ENCODE data around the gene C5orf15. TPM values are rescaled to one million over a fixed set of nuclear protein-coding genes. Genes with fewer than 3 reads are reported as not detected.

The C5orf15 gene
- total and polyA plus RNA-seq, 9 of the 15 experiments (the other 6 are each of a cell fraction or from before 2014, with no cell fraction given) = 23.3 to 50.7 (median 35.5) TPM

- Histone ChIP-seq H2AFZ (ENCODE audit: low read depth, low read length) (peak overlapping the region; percentile 44), H3K27ac (ENCODE audit: extremely low read depth, low read depth, low read length) (no peak overlapping the region), H3K36me3 (ENCODE audit: control insufficient read depth, insufficient read depth, low read length) (no peaks in the 10 kb centered on the region), H3K79me2 (ENCODE audit: control insufficient read depth, insufficient read depth, low read length) (no peaks in the 10 kb centered on the region), H3K9me1 (ENCODE audit: control insufficient read depth, insufficient read depth, low read length) (peaks cover 3% of the 10 kb centered on the region), H3K4me2 (ENCODE audit: insufficient read depth, low read length) (no peak overlapping the region), H3K27me3 (ENCODE audit: control insufficient read depth in 2 of 2, insufficient read depth in 2 of 2, low read length in 2 of 2) (no peaks in the 10 kb centered on the region), H3K4me3 (no peak overlapping the region), H3K4me1 (replicated peaks in 1 of 2; ENCODE audit: control insufficient read depth in 2 of 2, insufficient read depth in 2 of 2, low read length in 2 of 2) (peaks cover 36 to 42% of the 10 kb centered on the region in 2 experiments), H4K20me1 (replicated peaks; ENCODE audit: control insufficient read depth, insufficient read depth, low read length) (no peaks in the 10 kb centered on the region), H3K9me3 (replicated peaks; ENCODE audit: control insufficient read depth, insufficient read depth, low read depth, low read length) (no peaks in the 10 kb centered on the region), H3K9ac (ENCODE audit: insufficient read depth in 1 of 2, low read depth in 2 of 2, low read length in 2 of 2) (no peak overlapping the region)
- 63% methylated on average over 12 of the region's 13 CpGs for WGBS (ENCODE audit: insufficient coverage, low coverage, missing lambda C conversion rate)
- FAIRE-seq (no peak), ATAC-seq (no peak), DNase-seq (ENCODE audit: extremely low read depth in 1 of 4, low spot score in 3 of 4) (no peak)
- TF ChIP-seq, protein P1, sequence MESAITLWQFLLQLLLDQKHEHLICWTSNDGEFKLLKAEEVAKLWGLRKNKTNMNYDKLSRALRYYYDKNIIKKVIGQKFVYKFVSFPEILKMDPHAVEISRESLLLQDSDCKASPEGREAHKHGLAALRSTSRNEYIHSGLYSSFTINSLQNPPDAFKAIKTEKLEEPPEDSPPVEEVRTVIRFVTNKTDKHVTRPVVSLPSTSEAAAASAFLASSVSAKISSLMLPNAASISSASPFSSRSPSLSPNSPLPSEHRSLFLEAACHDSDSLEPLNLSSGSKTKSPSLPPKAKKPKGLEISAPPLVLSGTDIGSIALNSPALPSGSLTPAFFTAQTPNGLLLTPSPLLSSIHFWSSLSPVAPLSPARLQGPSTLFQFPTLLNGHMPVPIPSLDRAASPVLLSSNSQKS (CRISPR knock-in tag; IDR thresholded peaks at IDR 0.05) = no peak
- TF ChIP-seq, protein P2, sequence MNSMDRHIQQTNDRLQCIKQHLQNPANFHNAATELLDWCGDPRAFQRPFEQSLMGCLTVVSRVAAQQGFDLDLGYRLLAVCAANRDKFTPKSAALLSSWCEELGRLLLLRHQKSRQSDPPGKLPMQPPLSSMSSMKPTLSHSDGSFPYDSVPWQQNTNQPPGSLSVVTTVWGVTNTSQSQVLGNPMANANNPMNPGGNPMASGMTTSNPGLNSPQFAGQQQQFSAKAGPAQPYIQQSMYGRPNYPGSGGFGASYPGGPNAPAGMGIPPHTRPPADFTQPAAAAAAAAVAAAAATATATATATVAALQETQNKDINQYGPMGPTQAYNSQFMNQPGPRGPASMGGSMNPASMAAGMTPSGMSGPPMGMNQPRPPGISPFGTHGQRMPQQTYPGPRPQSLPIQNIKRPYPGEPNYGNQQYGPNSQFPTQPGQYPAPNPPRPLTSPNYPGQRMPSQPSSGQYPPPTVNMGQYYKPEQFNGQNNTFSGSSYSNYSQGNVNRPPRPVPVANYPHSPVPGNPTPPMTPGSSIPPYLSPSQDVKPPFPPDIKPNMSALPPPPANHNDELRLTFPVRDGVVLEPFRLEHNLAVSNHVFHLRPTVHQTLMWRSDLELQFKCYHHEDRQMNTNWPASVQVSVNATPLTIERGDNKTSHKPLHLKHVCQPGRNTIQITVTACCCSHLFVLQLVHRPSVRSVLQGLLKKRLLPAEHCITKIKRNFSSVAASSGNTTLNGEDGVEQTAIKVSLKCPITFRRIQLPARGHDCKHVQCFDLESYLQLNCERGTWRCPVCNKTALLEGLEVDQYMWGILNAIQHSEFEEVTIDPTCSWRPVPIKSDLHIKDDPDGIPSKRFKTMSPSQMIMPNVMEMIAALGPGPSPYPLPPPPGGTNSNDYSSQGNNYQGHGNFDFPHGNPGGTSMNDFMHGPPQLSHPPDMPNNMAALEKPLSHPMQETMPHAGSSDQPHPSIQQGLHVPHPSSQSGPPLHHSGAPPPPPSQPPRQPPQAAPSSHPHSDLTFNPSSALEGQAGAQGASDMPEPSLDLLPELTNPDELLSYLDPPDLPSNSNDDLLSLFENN (IDR thresholded peaks at IDR 0.05; ENCODE audit: low read depth in 2 of 2, low read length in 2 of 2) = no peak
- peak; percentile 49; the same call in 1 of the 2 replicates for TF ChIP-seq MAFK (IDR thresholded peaks at IDR 0.05; ENCODE audit: low read length)
- TF ChIP-seq MTA1 (IDR thresholded peaks at IDR 0.05; ENCODE audit: borderline replicate concordance) = no peak
- TF ChIP-seq C11orf30 (IDR thresholded peaks at IDR 0.05; ENCODE audit: low read depth) = peak; percentile 47
- TF ChIP-seq NFIC (IDR thresholded peaks at IDR 0.05) = 0 out of 2 replicates have a peak, but pooled peaks have one; percentile 10
- 0 out of 2 replicates have a peak, but pooled peaks have one; percentile 37 for TF ChIP-seq MAFF (IDR thresholded peaks at IDR 0.05; ENCODE audit: low read length)
- TF ChIP-seq ZNF316 (IDR thresholded peaks at IDR 0.05) = peak; percentile 76
- intact Hi-C loops (cut with micrococcal nuclease) = no loop called here
- CTCF ChIA-PET (ENCODE audit: low intra/inter-chr PET ratio) = no interaction called here
- no TSS peak for BruUV-seq (replicated peaks)
- in situ Hi-C loops (cut with MboI) = no loop called here
- POLR2A ChIA-PET = no interaction called here
These were observed 40.9 kb downstream of the C5orf15 start for GRCh38 chr5:133927300-133928180.

Data from K562 (cell line).